Osteoblast (primary cell): ENCODE data around the gene NGDN. TPM values are rescaled to one million over a fixed set of nuclear protein-coding genes. Genes with fewer than 3 reads are reported as not detected.

Experiments
- DNase-seq: peaks from one replicate; pipeline ENCODE4 v3.0.0; 2011; ENCODE audit warnings: low spot score, mixed read lengths; ENCODE audit not compliant: insufficient read length; ENCODE audit errors: missing footprints
- H2AFZ ChIP-seq: 2 replicates; pipeline ENCODE4 v1.6.0; 2011; ENCODE audit warnings: mild to moderate bottlenecking, low read length
- H3K27ac ChIP-seq: 2 replicates; pipeline ENCODE4 v1.5.1; 2011; ENCODE audit warnings: mild to moderate bottlenecking, low read depth, low read length, moderate library complexity
- H3K27me3 ChIP-seq: 2 replicates; pipeline ENCODE4 v1.6.0; 2012; ENCODE audit warnings: mild to moderate bottlenecking, control low read depth, inconsistent platforms, low read length, moderate library complexity; ENCODE audit not compliant: insufficient read depth
- H3K36me3 ChIP-seq: 2 replicates; pipeline ENCODE4 v1.5.1; 2011; ENCODE audit warnings: mild to moderate bottlenecking, low read length, control low read depth, moderate library complexity; ENCODE audit not compliant: insufficient read depth
- H3K4me1 ChIP-seq: 2 replicates; pipeline ENCODE4 v1.5.1; 2011; ENCODE audit warnings: mild to moderate bottlenecking, low read length, control low read depth, moderate library complexity; ENCODE audit not compliant: insufficient read depth
- H3K4me2 ChIP-seq: 2 replicates; pipeline ENCODE4 v1.6.0; 2011; ENCODE audit warnings: mild to moderate bottlenecking, low read length; ENCODE audit not compliant: insufficient read depth
- H3K4me3 ChIP-seq: fragments of 200-600 bp; sonication (generic); 3 replicates; pipeline ENCODE4 v1.5.1; 2012; ENCODE audit warnings: mild to moderate bottlenecking, low read length, inconsistent platforms; ENCODE audit not compliant: insufficient read depth
- H3K79me2 ChIP-seq: 2 replicates; pipeline ENCODE4 v1.6.0; 2012; ENCODE audit warnings: mild to moderate bottlenecking, low read length, control low read depth, inconsistent platforms; ENCODE audit not compliant: insufficient read depth
- H3K9me3 ChIP-seq: 2 replicates; pipeline ENCODE4 v1.5.1; 2011; ENCODE audit warnings: low read depth, low read length, control low read depth
- H4K20me1 ChIP-seq: 2 replicates; pipeline ENCODE4 v1.6.0; 2012; ENCODE audit warnings: mild to moderate bottlenecking, low read length, control low read depth; ENCODE audit not compliant: insufficient read depth
- CTCF ChIP-seq: IDR thresholded peaks from 2 replicates; pipeline ENCODE4 v1.5.1; 2011; ENCODE audit warnings: mild to moderate bottlenecking, low read depth, low read length, moderate library complexity; ENCODE audit errors: extremely low read depth
- total RNA-seq: library from RNA; depleted of rRNA; stranded (reverse); fragments of >200 nt; gene quantifications from 2 replicates; pipeline ENCODE4 v1.2.3, GENCODE V29; 2012

The NGDN gene
- total RNA-seq, 1 donor: 49.6 TPM

- no peak for TF ChIP-seq CTCF
- H3K4me2 ChIP-seq: peak overlapping the region; percentile 93
Measured at GRCh38 chr14:23469906-23470403, 452 bp downstream of the NGDN start.

GRCh38 chr14:23470947-23471346, 1.4 kb downstream of the NGDN start:
- no peak overlapping the region for H3K27ac ChIP-seq
- no peaks in the 10 kb centered on the region for H3K9me3 ChIP-seq
- no peak for TF ChIP-seq CTCF
- no peak overlapping the region for H3K4me2 ChIP-seq
- H2AFZ ChIP-seq: no peak overlapping the region
- H3K36me3 ChIP-seq: peaks cover 47% of the 10 kb centered on the region
- DNase-seq: no peak
- H3K27me3 ChIP-seq: no peaks in the 10 kb centered on the region
- H3K79me2 ChIP-seq: peaks cover 18% of the 10 kb centered on the region
- peaks cover 10% of the 10 kb centered on the region for H3K4me1 ChIP-seq
- H4K20me1 ChIP-seq: no peaks in the 10 kb centered on the region
- H3K4me3 ChIP-seq: no peak overlapping the region

More at GRCh38 chr14:23469906-23470403, 452 bp downstream of the NGDN start:
- no peak for DNase-seq
- no peaks in the 10 kb centered on the region for H3K9me3 ChIP-seq
- H3K79me2 ChIP-seq: peaks cover 18% of the 10 kb centered on the region
- peak overlapping the region; percentile 93 for H2AFZ ChIP-seq
- H3K4me1 ChIP-seq: peaks cover 10% of the 10 kb centered on the region
- H3K36me3 ChIP-seq: peaks cover 37% of the 10 kb centered on the region
- no peaks in the 10 kb centered on the region for H4K20me1 ChIP-seq
- peak overlapping the region; percentile 92 for H3K27ac ChIP-seq
- no peaks in the 10 kb centered on the region for H3K27me3 ChIP-seq
- peak overlapping the region; percentile 89 for H3K4me3 ChIP-seq

GRCh38 chr14:23478109-23478759, 8.7 kb downstream of the NGDN start:
- Histone ChIP-seq H3K4me1 (no peaks in the 10 kb centered on the region), H2AFZ (no peak overlapping the region), H3K36me3 (peaks cover 61% of the 10 kb centered on the region), H3K27me3 (no peaks in the 10 kb centered on the region), H3K27ac (no peak overlapping the region), H3K4me2 (no peak overlapping the region), H4K20me1 (peaks cover 13% of the 10 kb centered on the region), H3K79me2 (no peaks in the 10 kb centered on the region), H3K4me3 (no peak overlapping the region), H3K9me3 (no peaks in the 10 kb centered on the region)
- peak; percentile 67 for TF ChIP-seq CTCF
- peak; percentile 32 for DNase-seq

- H3K4me2 ChIP-seq: no peak overlapping the region
- no peaks in the 10 kb centered on the region for H3K9me3 ChIP-seq
- no peak overlapping the region for H3K4me3 ChIP-seq
- H3K36me3 ChIP-seq: peaks cover 32% of the 10 kb centered on the region
- H3K27me3 ChIP-seq: no peaks in the 10 kb centered on the region
- H3K27ac ChIP-seq: no peak overlapping the region
- H4K20me1 ChIP-seq: peaks cover 19% of the 10 kb centered on the region
- no peak for TF ChIP-seq CTCF
- no peak for DNase-seq
- no peaks in the 10 kb centered on the region for H3K79me2 ChIP-seq
- no peaks in the 10 kb centered on the region for H3K4me1 ChIP-seq
- H2AFZ ChIP-seq: no peak overlapping the region
Measured at GRCh38 chr14:23481362-23481970, 12.0 kb downstream of the NGDN start.
